Mesendoderm (in vitro differentiated cells): ENCODE results near the gene SLC10A7.
A peak's percentile ranks its signal among the peaks of the same experiment; 100 is the strongest.

Experiments used
- DNase-seq: peaks from one replicate; pipeline ENCODE4 v3.0.0; 2013
- H2AK5ac ChIP-seq: 2 replicates; pipeline ENCODE4 v1.6.1; 2013; ENCODE audit warnings: low read length, inconsistent platforms
- H2BK120ac ChIP-seq: 2 replicates; pipeline ENCODE4 v1.6.1; 2013; ENCODE audit warnings: low read depth, mild to moderate bottlenecking, low read length, moderate library complexity, mixed read lengths
- H2BK15ac ChIP-seq: replicated peaks from 2 replicates; pipeline ENCODE4 v1.6.1; 2013; ENCODE audit warnings: low read depth, mild to moderate bottlenecking, moderate library complexity
- H2BK5ac ChIP-seq: 2 replicates; pipeline ENCODE4 v1.6.1; 2013; ENCODE audit warnings: low read length, inconsistent platforms
- H3K18ac ChIP-seq: 2 replicates; pipeline ENCODE4 v1.6.1; 2013; ENCODE audit warnings: mild to moderate bottlenecking, low read length, mixed read lengths
- H3K23ac ChIP-seq: one replicate; pipeline ENCODE4 v1.6.1; 2013; ENCODE audit warnings: low read length
- H3K27ac ChIP-seq: 2 replicates; pipeline ENCODE4 v1.5.1; 2013; ENCODE audit warnings: low read depth, mild to moderate bottlenecking, inconsistent platforms, low read length, moderate library complexity
- H3K27me3 ChIP-seq: 2 replicates; pipeline ENCODE4 v1.6.1; 2013; ENCODE audit warnings: low read length, control low read depth, mild to moderate bottlenecking, inconsistent platforms; ENCODE audit not compliant: insufficient read depth, poor library complexity
- H3K36me3 ChIP-seq: 2 replicates; pipeline ENCODE4 v1.6.1; 2013; ENCODE audit warnings: low read length, inconsistent platforms; ENCODE audit not compliant: control insufficient read depth, insufficient read depth
- H3K4ac ChIP-seq: one replicate; pipeline ENCODE4 v1.6.1; 2013; ENCODE audit warnings: low read depth, mild to moderate bottlenecking, low read length, moderate library complexity
- H3K4me1 ChIP-seq: 2 replicates; pipeline ENCODE4 v1.6.1; 2013; ENCODE audit warnings: low read depth, low read length, inconsistent platforms; ENCODE audit not compliant: control insufficient read depth
- H3K4me2 ChIP-seq: 2 replicates; pipeline ENCODE4 v1.6.1; 2013; ENCODE audit warnings: low read length
- H3K4me3 ChIP-seq: 2 replicates; pipeline ENCODE4 v1.5.1; 2013; ENCODE audit warnings: mild to moderate bottlenecking, low read length
- H3K56ac ChIP-seq: one replicate; pipeline ENCODE4 v1.6.1; 2013; ENCODE audit warnings: low read length
- H3K79me1 ChIP-seq: 2 replicates; pipeline ENCODE4 v1.6.1; 2013; ENCODE audit warnings: low read length, inconsistent platforms
- H3K79me2 ChIP-seq: 2 replicates; pipeline ENCODE4 v1.6.1; 2013; ENCODE audit warnings: mild to moderate bottlenecking, low read length; ENCODE audit not compliant: control insufficient read depth, insufficient read depth
- H3K9ac ChIP-seq: 2 replicates; pipeline ENCODE4 v1.6.1; 2013; ENCODE audit warnings: low read length, inconsistent platforms
- H4K5ac ChIP-seq: one replicate; pipeline ENCODE4 v1.6.1; 2013; ENCODE audit warnings: low read length
- H4K8ac ChIP-seq: one replicate; pipeline ENCODE4 v1.6.1; 2013; ENCODE audit warnings: low read depth, mild to moderate bottlenecking, control low read depth, low read length, moderate library complexity
- WGBS: extraction: QIAGEN DNeasy Blood & Tissue Kit; methylation state at CpG from one replicate; pipeline ENCODE4 v1.1.7; 2013; ENCODE audit warnings: low lambda C conversion rate, missing lambda C conversion rate; ENCODE audit not compliant: insufficient coverage; ENCODE audit errors: extremely low coverage; 5-methylcytosine and 5-hydroxymethylcytosine counted together

SLC10A7 gene

DNA sequence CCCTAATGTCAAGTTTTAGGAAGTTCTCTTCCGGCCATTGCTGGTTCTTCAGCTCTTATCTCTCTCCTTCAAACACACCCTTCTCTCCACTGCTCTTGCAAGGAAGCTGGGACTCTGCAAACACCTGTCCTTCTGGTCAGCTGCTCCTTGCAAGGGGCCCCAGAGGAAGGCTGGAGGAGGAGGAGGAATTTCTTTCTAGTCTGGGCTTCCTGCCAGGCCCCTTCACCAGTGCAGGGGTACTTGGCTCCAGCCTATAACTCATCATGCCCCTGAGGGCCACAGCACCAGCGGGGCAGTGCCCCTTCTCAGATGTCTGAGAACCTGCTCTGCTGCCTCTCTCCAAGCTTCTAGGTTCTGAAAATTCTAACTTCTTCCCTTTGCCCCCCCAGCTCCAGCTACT is 260.7 kb downstream of the SLC10A7 start:
- H3K18ac ChIP-seq, result no peak overlapping the region
- no peak for DNase-seq

DNA sequence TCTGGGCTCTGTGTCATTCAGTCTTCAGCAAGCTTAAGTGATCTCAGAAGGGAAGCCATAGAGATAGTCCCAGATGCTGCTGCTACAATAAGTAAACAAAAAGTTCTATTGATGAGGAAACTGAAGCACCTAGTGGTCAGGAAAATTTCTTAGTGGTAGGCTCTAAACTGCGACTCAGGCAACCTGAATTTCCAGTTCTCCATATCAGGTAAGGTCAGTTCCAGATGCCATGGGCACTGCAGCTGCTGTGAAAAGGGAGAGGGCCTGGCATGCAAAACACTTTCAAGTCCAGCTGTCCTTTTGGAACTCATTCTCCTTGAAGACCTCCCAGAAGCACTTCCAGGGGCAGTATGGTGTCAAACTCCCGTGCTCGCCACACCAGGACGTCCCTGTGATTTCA is 261.2 kb downstream of the SLC10A7 start:
- no peaks in the 10 kb centered on the region for H3K79me2 ChIP-seq

More for the DNA sequence above, 260.7 kb downstream of the SLC10A7 start:
- H3K79me2 ChIP-seq, result no peaks in the 10 kb centered on the region
- H3K23ac ChIP-seq, result no peak overlapping the region
- no peaks in the 10 kb centered on the region for H3K27me3 ChIP-seq
- WGBS, result no CpG with 5 or more reads among the region's 2 CpGs
- no peak overlapping the region for H3K4me2 ChIP-seq
- no peak overlapping the region for H2BK120ac ChIP-seq
- H3K4me1 ChIP-seq, result peaks cover under 1% of the 10 kb centered on the region
- no peak overlapping the region for H3K4me3 ChIP-seq
- no peak overlapping the region for H2AK5ac ChIP-seq
- no peak overlapping the region for H2BK5ac ChIP-seq
- H2BK15ac ChIP-seq, result no peak overlapping the region
- H3K27ac ChIP-seq, result no peak overlapping the region
- H4K5ac ChIP-seq, result no peak overlapping the region
- no peaks in the 10 kb centered on the region for H3K79me1 ChIP-seq
- no peak overlapping the region for H4K8ac ChIP-seq
- no peak overlapping the region for H3K9ac ChIP-seq
- no peak overlapping the region for H3K56ac ChIP-seq
- no peak overlapping the region for H3K4ac ChIP-seq
- H3K36me3 ChIP-seq, result no peaks in the 10 kb centered on the region

DNA sequence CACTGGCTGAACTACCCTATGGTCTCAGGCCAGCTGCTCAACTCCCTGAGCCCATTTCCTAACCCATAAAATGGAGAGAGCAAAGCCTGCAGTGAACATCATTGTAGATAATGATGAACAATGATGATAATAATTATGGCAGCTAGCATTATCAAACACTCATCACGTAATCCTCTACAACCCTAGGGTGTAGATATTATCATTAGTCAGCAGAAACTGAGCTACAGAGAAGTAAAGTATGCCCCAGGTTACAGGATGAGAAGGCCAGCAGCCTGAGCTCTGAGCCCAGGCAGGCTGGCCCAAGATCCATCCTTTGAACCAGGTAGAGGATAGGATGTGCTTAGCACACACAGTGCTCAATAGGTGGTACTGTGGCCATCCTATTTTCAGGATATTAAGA is 264.2 kb downstream of the SLC10A7 start:
- Histone ChIP-seq H4K8ac (no peak overlapping the region), H3K56ac (no peak overlapping the region), H3K18ac (no peak overlapping the region), H2BK120ac (no peak overlapping the region), H2AK5ac (no peak overlapping the region), H3K4me2 (no peak overlapping the region), H3K79me2 (no peaks in the 10 kb centered on the region), H3K36me3 (no peaks in the 10 kb centered on the region), H3K4me1 (peaks cover 2% of the 10 kb centered on the region), H3K23ac (no peak overlapping the region), H3K27me3 (no peaks in the 10 kb centered on the region), H3K27ac (no peak overlapping the region), H3K79me1 (no peaks in the 10 kb centered on the region), H4K5ac (no peak overlapping the region), H3K4ac (no peak overlapping the region), H3K4me3 (no peak overlapping the region), H2BK15ac (no peak overlapping the region), H2BK5ac (no peak overlapping the region), H3K9ac (no peak overlapping the region)
- no peak for DNase-seq
- WGBS, result no CpG with 5 or more reads among the region's 1 CpG

More for the DNA sequence above, 261.2 kb downstream of the SLC10A7 start:
- no peaks in the 10 kb centered on the region for H3K79me1 ChIP-seq
- no peak overlapping the region for H3K23ac ChIP-seq
- H3K36me3 ChIP-seq, result no peaks in the 10 kb centered on the region
- no peak overlapping the region for H4K5ac ChIP-seq
- H3K27me3 ChIP-seq, result no peaks in the 10 kb centered on the region
- no peak overlapping the region for H3K56ac ChIP-seq
- H2BK120ac ChIP-seq, result no peak overlapping the region
- no peak overlapping the region for H2BK15ac ChIP-seq
- H3K27ac ChIP-seq, result no peak overlapping the region
- H4K8ac ChIP-seq, result no peak overlapping the region
- no peak overlapping the region for H2BK5ac ChIP-seq
- no peak overlapping the region for H3K4me2 ChIP-seq
- no CpG with 5 or more reads among the region's 4 CpGs for WGBS
- no peak overlapping the region for H2AK5ac ChIP-seq
- H3K4me1 ChIP-seq, result peaks cover 2% of the 10 kb centered on the region
- no peak overlapping the region for H3K4me3 ChIP-seq
- DNase-seq, result no peak
- H3K9ac ChIP-seq, result no peak overlapping the region
- H3K18ac ChIP-seq, result no peak overlapping the region
- H3K4ac ChIP-seq, result no peak overlapping the region

DNA sequence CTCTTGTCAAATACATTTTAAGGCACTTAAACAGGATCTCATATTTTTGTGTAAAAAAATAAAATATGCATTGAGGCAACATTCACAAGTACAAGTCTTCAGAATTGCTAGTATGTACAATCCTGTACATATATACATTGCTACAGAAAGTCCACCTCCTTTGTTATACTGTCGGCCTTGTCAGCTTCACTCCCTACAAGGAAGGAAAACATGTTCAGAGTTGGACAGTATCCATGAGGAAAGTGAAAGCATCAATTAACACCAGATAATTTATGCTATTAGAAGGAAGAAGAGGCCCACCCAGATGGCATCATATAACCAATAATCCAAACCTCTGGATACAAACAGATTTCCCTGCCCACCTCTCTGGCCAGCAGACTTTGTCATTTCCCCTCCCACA is 265.4 kb downstream of the SLC10A7 start:
- Histone ChIP-seq H3K4me3 (no peak overlapping the region), H4K8ac (no peak overlapping the region), H3K36me3 (no peaks in the 10 kb centered on the region), H3K27ac (no peak overlapping the region), H3K79me1 (no peaks in the 10 kb centered on the region), H2AK5ac (no peak overlapping the region), H3K18ac (no peak overlapping the region), H3K23ac (no peak overlapping the region), H2BK5ac (no peak overlapping the region), H3K4me1 (peaks cover 2% of the 10 kb centered on the region), H3K9ac (no peak overlapping the region), H4K5ac (no peak overlapping the region), H3K27me3 (no peaks in the 10 kb centered on the region), H3K4me2 (no peak overlapping the region), H2BK120ac (no peak overlapping the region), H2BK15ac (no peak overlapping the region), H3K4ac (no peak overlapping the region), H3K79me2 (no peaks in the 10 kb centered on the region), H3K56ac (no peak overlapping the region)
- DNase-seq, result no peak
- WGBS, result no CpG with 5 or more reads among the region's 1 CpG

DNA sequence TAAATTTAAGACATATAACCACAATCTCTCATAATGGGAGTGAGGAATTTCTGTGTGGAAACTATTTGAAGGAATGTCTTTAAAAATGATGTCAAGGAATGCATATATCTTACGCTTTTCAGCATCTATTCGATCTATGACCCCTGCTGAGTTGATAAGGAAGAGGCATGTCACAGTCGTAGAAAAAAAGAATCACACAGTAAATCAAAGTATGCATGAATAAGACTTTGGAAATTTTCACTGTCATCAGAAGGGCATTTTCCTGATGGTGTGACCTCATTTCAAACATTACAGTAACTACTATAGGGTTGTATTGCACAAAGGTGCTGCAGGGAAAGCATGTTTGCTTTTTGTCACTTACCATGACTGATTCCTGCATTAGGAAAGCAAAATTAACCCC is 265.9 kb downstream of the SLC10A7 start:
- Histone ChIP-seq H3K9ac (no peak overlapping the region), H3K27me3 (no peaks in the 10 kb centered on the region), H2BK5ac (no peak overlapping the region), H3K23ac (no peak overlapping the region), H3K18ac (no peak overlapping the region), H3K56ac (no peak overlapping the region), H3K79me2 (no peaks in the 10 kb centered on the region), H4K5ac (no peak overlapping the region), H2AK5ac (no peak overlapping the region), H3K79me1 (no peaks in the 10 kb centered on the region), H4K8ac (no peak overlapping the region), H3K27ac (no peak overlapping the region), H2BK120ac (no peak overlapping the region), H2BK15ac (no peak overlapping the region), H3K4me1 (peaks cover 2% of the 10 kb centered on the region), H3K4me2 (no peak overlapping the region), H3K4me3 (no peak overlapping the region), H3K36me3 (no peaks in the 10 kb centered on the region), H3K4ac (no peak overlapping the region)
- no CpG with 5 or more reads among the region's 3 CpGs for WGBS
- DNase-seq, result peak; percentile 85

DNA sequence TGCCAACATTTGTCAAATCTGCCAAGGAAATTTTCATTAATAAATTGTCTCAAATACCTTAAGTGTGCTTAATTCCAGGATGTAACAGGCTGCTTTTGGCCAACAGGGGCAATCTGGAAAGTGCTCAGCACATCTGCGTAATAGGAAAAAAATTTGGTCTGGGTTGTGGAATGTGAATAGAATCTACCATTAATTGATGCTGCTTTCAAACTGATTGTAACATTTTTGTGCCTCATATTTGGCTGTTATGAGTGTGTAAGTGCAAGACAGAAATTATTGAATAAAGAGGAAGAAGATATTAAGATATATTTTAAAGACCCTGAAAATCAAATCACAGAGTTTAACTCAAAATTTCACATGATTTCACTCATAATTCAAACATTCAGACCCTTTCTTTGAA is 266.3 kb downstream of the SLC10A7 start:
- Histone ChIP-seq H3K23ac (no peak overlapping the region), H3K79me1 (no peaks in the 10 kb centered on the region), H3K18ac (no peak overlapping the region), H2BK15ac (no peak overlapping the region), H3K27ac (no peak overlapping the region), H2BK5ac (no peak overlapping the region), H3K9ac (no peak overlapping the region), H4K8ac (no peak overlapping the region), H3K56ac (no peak overlapping the region), H3K4me3 (no peak overlapping the region), H3K27me3 (no peaks in the 10 kb centered on the region), H2BK120ac (no peak overlapping the region), H2AK5ac (no peak overlapping the region), H4K5ac (no peak overlapping the region), H3K36me3 (no peaks in the 10 kb centered on the region), H3K79me2 (no peaks in the 10 kb centered on the region), H3K4me2 (no peak overlapping the region), H3K4ac (no peak overlapping the region), H3K4me1 (peaks cover 2% of the 10 kb centered on the region)
- WGBS, result no CpG with 5 or more reads among the region's 1 CpG
- no peak for DNase-seq
